GM10847 (cell line): ENCODE data around the gene RC3H1.

ENCODE experiments used
- POLR2A ChIP-seq: IDR thresholded peaks from 2 replicates; pipeline ENCODE4 v1.6.1; 2011; ENCODE audit not compliant: insufficient read length; ENCODE audit errors: extremely low read depth

RC3H1 gene

GRCh38 chr1:174036204-174036603 is 14.0 kb upstream of the RC3H1 start:
- no peak for TF ChIP-seq POLR2A

DNA sequence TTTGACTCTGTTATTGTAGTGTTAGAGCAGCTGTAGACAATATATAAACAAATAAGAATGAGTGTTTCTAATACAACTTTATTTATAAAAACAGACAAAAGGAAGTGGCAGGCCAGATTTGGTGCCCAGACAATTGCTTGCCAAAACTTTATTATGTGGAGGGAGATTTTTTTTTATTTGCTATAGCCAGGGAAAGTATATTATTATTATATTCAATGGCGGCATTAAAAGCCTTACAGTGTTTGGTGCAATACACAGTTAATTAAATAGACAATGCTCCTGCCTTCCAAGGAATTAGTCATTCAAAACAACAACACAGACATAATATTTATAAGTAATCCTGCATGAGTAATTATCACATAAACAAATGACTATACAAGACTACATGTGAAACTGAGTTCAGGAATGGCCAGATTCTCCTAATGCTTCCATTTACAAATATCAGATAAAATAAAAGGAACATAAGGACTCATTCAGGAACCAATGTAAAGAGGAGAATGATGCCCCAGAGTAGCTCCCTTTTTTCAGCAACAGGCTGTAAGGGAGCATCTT is 10.6 kb upstream of the RC3H1 start:
- no peak for TF ChIP-seq POLR2A

- no peak for TF ChIP-seq POLR2A
Measured at GRCh38 chr1:174031099-174031498, 8.9 kb upstream of the RC3H1 start.

DNA sequence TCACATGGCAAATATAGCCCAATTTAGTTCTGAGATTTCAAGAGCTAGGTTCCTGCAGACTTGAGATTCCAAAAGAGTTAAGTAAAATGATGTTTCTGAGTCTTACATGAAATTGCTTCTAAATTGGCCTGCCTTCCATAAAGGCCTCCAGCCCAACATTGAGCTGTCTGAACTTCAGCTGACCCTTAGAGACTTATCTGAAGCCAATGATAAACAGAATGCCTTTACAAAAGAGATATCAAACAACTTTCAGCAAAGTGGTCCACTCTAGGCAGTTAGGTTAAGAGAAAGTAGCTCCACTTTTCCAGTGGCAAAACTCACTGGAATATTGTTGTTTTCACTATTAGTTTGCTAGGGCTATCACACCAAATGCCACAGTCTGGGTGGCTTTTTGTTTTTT is 6.3 kb upstream of the RC3H1 start:
- no peak for TF ChIP-seq POLR2A

- TF ChIP-seq POLR2A = no peak
Measured at GRCh38 chr1:174023440-174023839, 1.3 kb upstream of the RC3H1 start.

GRCh38 chr1:174022976-174023277 is 770 bp upstream of the RC3H1 start:
- TF ChIP-seq POLR2A = no peak

- TF ChIP-seq POLR2A = no peak
Measured at GRCh38 chr1:174021591-174022079, 522 bp downstream of the RC3H1 start.

GRCh38 chr1:174018565-174018964 is 3.6 kb downstream of the RC3H1 start:
- TF ChIP-seq POLR2A = no peak

DNA sequence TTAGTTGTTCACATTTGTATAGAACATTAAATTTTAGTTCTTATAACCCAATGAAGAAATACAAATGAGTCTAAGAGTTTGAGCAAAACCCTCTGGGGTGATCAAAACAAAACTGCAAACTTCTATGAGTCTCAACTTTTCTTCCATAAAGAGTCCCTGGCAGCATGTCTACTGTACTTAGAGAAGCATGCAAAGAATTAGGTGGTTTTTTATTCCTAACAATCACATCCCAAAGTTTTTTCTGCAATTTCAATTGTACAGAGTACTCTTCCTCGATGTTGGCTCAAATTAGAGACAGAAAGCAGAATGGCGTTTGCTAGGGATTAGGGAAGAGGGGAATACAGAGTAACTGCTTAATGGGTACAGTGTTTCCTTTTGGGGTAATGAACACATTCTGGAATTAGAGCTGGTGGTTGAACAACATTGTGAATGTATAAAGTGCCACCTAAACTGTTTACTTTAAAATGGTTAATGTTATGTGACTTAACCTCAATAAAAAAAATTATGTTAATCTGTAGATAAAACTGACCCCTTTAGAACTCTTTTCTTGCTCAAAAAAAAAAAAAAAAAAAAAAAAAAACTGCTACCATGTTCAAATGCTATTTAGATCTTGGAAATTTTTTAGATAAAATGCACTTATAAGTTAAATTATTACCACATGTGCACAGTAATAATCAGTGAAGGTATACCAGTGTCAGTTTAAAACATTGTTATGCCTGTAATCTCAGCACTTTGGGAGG is 4.8 kb downstream of the RC3H1 start:
- TF ChIP-seq POLR2A = no peak

DNA sequence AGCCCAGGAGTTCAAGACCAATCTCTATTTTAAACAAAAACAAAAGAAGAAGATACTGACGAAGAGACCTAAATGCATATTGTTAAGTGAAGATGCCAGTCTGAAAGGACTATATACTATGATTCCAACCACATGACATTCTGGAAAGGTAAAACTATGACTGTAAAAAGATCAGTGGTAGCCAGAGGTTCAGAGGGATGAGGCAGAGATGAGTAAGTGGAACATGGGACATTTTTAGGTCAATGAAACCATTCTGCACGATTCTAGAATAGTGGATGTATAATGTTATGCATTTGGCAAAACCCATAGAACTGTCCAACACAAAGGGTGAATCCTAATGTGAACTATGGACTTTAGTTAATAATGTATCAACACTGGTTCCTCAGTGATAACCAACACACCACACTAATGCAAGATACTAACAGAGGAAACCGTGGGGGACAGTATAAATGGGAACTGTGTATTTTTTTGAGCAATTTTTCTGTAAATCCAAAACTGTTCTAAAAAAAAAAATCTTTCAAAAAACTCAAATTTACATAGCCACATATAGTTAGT is 8.2 kb downstream of the RC3H1 start:
- no peak for TF ChIP-seq POLR2A

- no peak for TF ChIP-seq POLR2A
Measured at GRCh38 chr1:174008979-174009378, 13.2 kb downstream of the RC3H1 start.

DNA sequence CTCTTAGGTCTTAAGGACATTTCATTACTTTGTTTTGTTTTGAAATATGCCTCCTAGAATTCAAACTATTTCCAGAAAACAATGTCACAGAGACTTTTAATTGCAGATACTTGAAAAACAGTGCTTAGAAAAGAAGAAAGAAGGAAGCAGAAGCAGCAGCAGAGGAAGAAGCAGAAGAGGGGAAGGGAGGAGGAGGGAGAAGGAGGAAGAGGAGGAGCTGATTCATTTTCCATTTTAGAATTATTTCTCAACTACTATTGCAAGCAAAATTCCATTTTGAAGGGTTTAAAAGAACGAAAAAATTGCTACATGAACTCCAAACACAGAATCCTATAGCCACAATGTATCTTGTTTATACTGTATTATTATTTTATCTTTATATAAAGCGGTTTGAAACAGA is 13.9 kb downstream of the RC3H1 start:
- TF ChIP-seq POLR2A = no peak

GRCh38 chr1:174007851-174008250 is 14.3 kb downstream of the RC3H1 start:
- TF ChIP-seq POLR2A = no peak

DNA sequence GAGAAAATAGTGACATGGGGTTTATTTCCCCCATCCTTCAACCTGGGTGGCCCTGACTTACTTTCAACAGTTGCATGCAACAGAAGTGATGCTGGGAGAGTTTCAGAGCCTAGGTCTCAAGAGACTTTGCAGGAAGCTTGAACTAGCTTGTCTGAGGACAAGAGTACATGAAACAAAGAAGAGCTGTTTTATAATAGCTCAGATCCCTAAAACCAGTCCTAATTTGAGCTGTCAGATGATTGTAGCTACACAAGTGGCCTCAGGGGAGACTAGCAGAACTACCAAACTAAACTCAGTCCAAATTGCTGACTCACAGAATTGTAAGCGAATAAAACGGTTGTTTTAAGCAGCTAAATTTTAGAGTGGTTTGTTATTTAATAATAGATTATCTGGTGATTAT is 17.1 kb downstream of the RC3H1 start:
- TF ChIP-seq POLR2A = no peak

- no peak for TF ChIP-seq POLR2A
Measured at GRCh38 chr1:174003867-174004266, 18.3 kb downstream of the RC3H1 start.

DNA sequence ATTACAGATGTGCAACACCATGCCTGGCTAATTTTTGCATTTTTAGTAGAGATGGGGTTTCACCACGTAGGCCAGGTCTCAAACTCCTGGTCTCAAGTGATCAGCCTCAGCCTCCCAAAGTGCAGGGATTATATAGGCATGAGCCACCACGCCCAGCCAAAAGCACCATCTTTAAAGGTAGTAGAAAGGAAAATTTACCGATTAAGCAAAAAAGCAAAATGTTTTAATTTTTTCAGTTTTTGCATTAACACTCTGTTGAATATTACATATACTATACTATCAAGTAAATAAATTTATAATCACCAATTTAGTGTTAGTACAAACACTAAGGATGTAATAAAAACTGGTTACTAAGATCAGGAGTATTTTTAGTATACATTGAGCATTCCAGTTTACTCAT is 20.6 kb downstream of the RC3H1 start:
- no peak for TF ChIP-seq POLR2A

- no peak for TF ChIP-seq POLR2A
Measured at GRCh38 chr1:174000371-174000770, 21.8 kb downstream of the RC3H1 start.
